Prostate gland (tissue), 2 donors: ENCODE data around the gene OLA1.
"Not testable (repeated sequence)": the region's sequence is repeated elsewhere in the genome, so short reads cannot be mapped to it uniquely, and the experiment has no call there.

ENCODE experiments used
- CTCF ChIP-seq, 4 experiments: fragments of 200-600 bp in 2 of 4; fragments of 450-650 bp in 2 of 4; sonication (generic) in 2 of 4; IDR thresholded peaks; 1 replicate in 3 of 4; 2 replicates in 1 of 4; pipeline ENCODE4 v1.5.1; 2016 to 2019; ENCODE audit warnings: antibody characterized with exemption in 4 of 4, mild to moderate bottlenecking in 2 of 4, moderate library complexity in 2 of 4
- POLR2A ChIP-seq: fragments of 450-650 bp; IDR thresholded peaks from one replicate; pipeline ENCODE4 v1.6.1; 2016; ENCODE audit warnings: antibody characterized with exemption, mild to moderate bottlenecking

DNA sequence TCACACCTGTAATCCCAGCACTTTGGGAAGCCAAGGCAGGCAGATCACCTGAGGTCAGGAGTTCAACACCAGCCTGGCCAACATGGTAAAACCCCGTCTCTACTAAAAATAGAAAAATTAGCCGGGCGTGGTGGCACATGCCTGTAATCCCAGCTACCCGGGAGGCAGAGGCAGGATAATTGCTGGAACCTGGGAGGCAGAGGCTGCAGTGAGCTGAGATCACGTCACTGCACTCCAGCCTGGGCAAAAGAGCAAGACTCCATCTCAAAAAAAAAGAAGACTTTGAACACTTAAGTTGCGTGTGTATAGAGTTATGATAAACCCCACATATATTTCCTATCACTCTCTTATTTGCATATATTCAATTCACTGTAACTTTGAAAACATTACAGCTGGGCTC is 2.7 kb downstream of the OLA1 start:
- not testable (repeated sequence) for TF ChIP-seq CTCF (IDR thresholded peaks at IDR 0.05); POLR2A
